Fibroblast of skin of right quadriceps (primary cell): ENCODE data around the gene LCT.
"Not testable (repeated sequence)": the region's sequence is repeated elsewhere in the genome, so short reads cannot be mapped to it uniquely, and the experiment has no call there.

Experiments used
- DNase-seq: peaks from one replicate; pipeline ENCODE4 v3.0.0-alpha.2; 2013

Gene LCT

GRCh38 chr2:135831180-135831812 lies 5.7 kb downstream of the LCT start:
- no peak for DNase-seq

GRCh38 chr2:135829378-135830135 lies 7.4 kb downstream of the LCT start:
- DNase-seq = no peak

- no peak for DNase-seq
Observed at GRCh38 chr2:135826544-135826943, 10.4 kb downstream of the LCT start.

- no peak for DNase-seq
Observed at GRCh38 chr2:135825550-135826176, 11.3 kb downstream of the LCT start.

GRCh38 chr2:135825131-135825530 lies 11.9 kb downstream of the LCT start:
- DNase-seq = no peak

- no peak for DNase-seq
Observed at GRCh38 chr2:135822855-135823254, 14.1 kb downstream of the LCT start.

GRCh38 chr2:135821190-135821589 lies 15.8 kb downstream of the LCT start:
- no peak for DNase-seq

- DNase-seq = peak; percentile 72
Observed at GRCh38 chr2:135820003-135820618, 16.9 kb downstream of the LCT start.

- peak; percentile 45 for DNase-seq
Observed at GRCh38 chr2:135818937-135819610, 17.9 kb downstream of the LCT start.

GRCh38 chr2:135817951-135818350 lies 19.0 kb downstream of the LCT start:
- no peak for DNase-seq

GRCh38 chr2:135817466-135817865 lies 19.5 kb downstream of the LCT start:
- DNase-seq = no peak

GRCh38 chr2:135815269-135815668 lies 21.7 kb downstream of the LCT start:
- no peak for DNase-seq

- DNase-seq = no peak
Observed at GRCh38 chr2:135812907-135813511, 24.0 kb downstream of the LCT start.

- not testable (repeated sequence) for DNase-seq
Observed at GRCh38 chr2:135807874-135808273, 29.1 kb downstream of the LCT start.

GRCh38 chr2:135803278-135803677 lies 33.7 kb downstream of the LCT start:
- DNase-seq = no peak

GRCh38 chr2:135802350-135802749 lies 34.6 kb downstream of the LCT start:
- no peak for DNase-seq

GRCh38 chr2:135800513-135801460 lies 36.2 kb downstream of the LCT start:
- no peak for DNase-seq

- DNase-seq = no peak
Observed at GRCh38 chr2:135799738-135800137, 37.2 kb downstream of the LCT start.

- no peak for DNase-seq
Observed at GRCh38 chr2:135798762-135799161, 38.2 kb downstream of the LCT start.

GRCh38 chr2:135798275-135798705 lies 38.7 kb downstream of the LCT start:
- DNase-seq = no peak

- peak; percentile 72 for DNase-seq
Observed at GRCh38 chr2:135797497-135798274, 39.3 kb downstream of the LCT start.
